ENCODE measurements around the gene MYH10.

MYH10 gene

DNA sequence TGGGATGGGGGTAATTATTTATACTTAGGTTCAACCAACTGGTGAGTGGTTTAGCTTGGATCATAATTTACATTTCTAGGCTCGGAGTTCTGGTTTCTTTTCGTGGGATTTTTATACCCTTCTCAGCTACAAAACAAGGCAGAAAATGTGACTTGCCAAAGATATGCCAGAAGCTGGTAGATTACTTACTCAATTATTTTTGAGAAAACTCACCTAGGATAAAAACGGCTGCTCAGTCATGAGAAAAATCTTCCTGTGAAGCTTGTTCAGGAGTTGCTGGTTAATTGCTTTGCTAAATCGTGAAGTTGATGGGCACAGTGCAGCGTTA lies 193.7 kb downstream of the MYH10 start:
- DNase-seq, result no peak

DNA sequence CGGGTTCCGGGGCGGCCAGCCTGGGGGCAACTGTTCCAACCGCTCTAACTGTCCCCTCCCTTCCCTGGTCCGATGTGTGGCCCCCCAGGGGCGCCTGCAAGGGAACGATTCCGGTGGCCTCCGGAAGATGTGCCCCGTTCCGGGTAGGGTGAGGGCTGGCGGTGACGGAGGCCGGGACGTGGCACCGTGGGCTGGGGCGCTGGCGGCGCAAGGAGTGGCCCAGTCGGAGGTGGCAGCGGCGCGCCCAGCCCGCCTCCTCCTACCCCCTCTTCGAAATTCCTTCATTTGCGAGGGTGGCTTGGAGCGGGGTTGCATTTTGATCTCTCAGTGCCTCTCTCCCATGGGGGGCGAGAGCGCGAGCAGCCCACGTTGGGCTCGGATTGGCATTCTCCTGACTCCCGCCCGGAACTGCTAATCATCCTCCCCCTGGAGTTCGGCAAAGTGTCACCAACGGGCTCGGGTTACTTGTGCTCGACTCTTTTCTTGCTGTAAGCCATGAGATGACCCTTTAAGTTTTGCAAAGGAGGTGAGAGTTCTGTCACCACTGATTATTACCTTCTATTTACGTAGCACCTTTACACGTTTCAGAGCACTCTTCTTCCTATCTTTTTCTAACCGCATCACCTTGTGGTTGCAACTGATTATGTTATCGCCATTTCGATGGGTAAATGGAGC lies 194.2 kb downstream of the MYH10 start:
- DNase-seq, result no peak

DNA sequence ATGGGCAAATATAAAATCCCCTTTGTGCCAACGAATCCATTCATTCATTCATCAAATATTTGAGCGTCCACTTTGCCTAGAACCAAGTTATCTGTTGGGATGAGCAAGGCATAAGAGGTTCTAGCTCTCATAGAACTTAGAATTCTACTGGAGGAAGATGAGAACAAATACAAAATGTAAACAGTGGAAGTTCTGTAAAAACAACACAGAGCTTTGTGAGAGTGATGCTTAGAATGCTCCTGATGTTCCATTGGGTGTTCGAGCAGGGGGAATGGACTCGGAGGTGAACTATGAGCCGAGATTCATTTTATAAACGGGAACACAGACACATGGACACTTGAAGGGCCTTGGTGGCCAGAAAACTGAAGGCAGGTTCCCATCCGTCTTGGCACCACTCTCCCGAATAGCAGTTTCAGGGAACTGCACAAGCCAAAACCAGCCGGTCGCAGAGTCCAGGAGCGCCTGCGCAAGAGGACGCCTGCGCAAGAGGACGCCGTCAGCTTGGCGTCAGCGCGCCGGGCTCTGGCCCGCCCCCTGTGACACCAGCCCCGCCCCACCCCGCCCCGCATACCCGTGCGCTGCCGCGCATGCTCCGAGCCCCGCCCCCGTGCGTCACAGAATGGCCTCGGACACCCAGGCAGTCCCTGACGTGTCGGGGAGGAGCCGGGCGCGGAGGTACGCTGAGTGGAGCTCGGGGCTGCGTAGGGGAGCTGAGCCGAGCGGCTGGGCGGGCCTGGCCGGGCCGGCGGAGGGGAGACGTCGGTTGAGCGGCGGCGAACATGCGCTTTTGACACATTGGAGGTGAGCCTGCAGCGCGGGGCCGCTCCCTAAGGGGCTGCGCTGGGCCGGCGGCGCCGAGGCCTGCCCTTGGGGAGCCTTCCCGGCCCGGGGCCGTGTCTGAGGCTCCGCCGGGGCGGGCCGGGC lies 195.0 kb downstream of the MYH10 start, which contains the start of gene NDEL1:
NDEL1 (plus strand) TSS at position 640 of the 924 bp plus-strand sequence. CDS start 8,388 bp downstream, outside the sequence.
- DNase-seq, result peak; percentile 96 to 98

DNA sequence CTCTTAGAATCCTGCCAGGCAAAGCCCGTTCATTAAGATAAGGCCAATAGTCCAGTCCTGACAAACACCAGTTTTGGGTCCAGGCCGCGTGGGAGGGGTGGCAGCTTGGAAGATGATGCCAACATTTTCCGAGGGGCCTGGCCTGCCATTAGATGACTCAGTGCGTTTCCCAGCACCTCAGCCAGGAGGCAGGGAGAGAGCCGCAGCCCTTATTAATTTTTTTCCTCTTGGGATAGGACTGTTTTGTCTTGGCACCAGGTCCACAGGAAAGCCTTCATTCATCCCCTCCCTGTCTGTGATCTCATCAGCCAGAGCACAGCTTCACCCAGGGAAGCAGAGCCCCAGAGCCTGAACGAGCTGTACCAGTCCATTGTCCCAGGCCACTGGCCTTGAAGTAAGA lies 199.6 kb downstream of the MYH10 start:
- DNase-seq, result peak in 1 of 2 donors; percentile 5

DNA sequence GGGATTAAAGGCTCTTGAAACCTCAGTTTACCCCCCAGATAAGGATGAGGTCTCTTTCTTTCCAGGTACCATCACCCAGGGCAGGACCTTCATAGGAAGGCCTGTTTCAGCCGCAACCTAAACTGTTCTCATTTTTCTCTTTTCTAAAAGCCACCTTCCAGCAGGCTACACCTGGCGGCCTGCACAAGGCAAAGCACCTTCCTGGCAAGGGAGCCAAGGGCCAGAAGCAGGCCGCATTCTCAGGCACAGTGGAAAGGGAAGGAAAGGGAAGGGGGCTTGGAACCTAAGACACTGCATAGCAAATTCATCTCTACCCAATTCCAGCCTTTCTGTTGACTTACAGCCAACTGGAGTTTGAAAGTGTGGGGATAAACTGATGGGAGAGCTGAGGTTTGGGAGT lies 203.7 kb downstream of the MYH10 start:
- DNase-seq, result no peak

DNA sequence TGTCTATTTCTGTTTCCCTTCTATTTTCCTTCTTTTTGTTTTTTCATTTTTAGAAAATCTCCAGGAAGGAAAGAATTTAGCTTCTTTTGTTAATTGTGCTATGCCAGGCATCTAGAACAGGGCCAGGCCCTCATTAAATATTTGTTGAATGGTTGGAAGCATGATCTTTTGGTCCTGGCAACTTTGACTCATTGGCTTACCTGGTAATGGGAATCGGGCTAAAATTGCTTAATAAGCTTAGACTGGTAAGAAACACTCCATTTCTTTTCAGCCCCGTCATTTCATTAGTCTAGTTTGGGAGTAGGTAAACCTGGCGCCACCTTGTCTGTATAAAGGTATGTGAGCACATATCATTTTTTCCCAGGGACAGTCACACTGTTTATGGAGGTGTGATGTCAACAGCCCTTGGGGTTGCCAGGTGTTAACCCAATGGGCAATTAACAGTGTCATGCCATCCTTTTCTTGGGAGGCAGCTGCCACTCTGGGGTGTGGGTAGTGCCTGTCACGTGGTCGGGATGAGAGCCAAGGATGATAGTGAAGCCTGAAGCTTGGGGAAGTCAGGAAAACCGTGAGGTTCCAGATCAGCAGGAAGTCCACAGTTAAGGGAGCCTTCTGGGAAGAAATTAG lies 204.3 kb downstream of the MYH10 start:
- DNase-seq, result no peak
